H1 (cell line): ENCODE data around the gene PLA2G10.

ENCODE experiments used
- CTCF ChIP-seq, 3 experiments: IDR thresholded peaks; 1 replicate in 2 of 3; 2 replicates in 1 of 3; pipeline versions ENCODE4 v1.5.1 to v1.6.1; 2011; ENCODE audit warnings: low read length in 3 of 3, mild to moderate bottlenecking in 3 of 3, inconsistent platforms in 2 of 3, low read depth in 1 of 3, moderate library complexity in 1 of 3; ENCODE audit not compliant: insufficient read depth in 1 of 3; ENCODE audit errors: control extremely low read depth in 1 of 3
- EZH2 ChIP-seq: fragments of 200-600 bp; sonication (generic); IDR thresholded peaks from 2 replicates; pipeline ENCODE4 v1.7.1; 2012; ENCODE audit warnings: low read depth, mild to moderate bottlenecking, moderate library complexity, low read length, inconsistent platforms; ENCODE audit not compliant: severe bottlenecking
- MAX ChIP-seq: IDR thresholded peaks from 2 replicates; pipeline ENCODE4 v1.6.1; 2012; ENCODE audit warnings: inconsistent platforms
- RNF2 ChIP-seq: fragments of 200-900, 300-1000 bp; sonication (generic); IDR thresholded peaks from 2 replicates; pipeline ENCODE4 v1.7.1; 2016; ENCODE audit warnings: borderline replicate concordance, low read depth, mild to moderate bottlenecking, antibody characterized with exemption, low read length; ENCODE audit not compliant: poor library complexity, severe bottlenecking; ENCODE audit errors: missing control alignments
- SRF ChIP-seq: IDR thresholded peaks from 2 replicates; pipeline ENCODE4 v1.6.1; 2011; ENCODE audit warnings: mild to moderate bottlenecking, low read depth, low read length, moderate library complexity
- SUZ12 ChIP-seq: fragments of 200-600 bp; sonication (generic); IDR thresholded peaks from 2 replicates; pipeline ENCODE4 v1.6.1; 2012; ENCODE audit warnings: mild to moderate bottlenecking, inconsistent platforms, low read length, moderate library complexity, mixed read lengths
- USF2 ChIP-seq: IDR thresholded peaks from 2 replicates; pipeline ENCODE4 v1.6.1; 2011; ENCODE audit warnings: low read length, improper control_type of control experiment

GRCh38 chr16:14632693-14633569 lies 61.2 kb downstream of the PLA2G10 start, which contains the start of gene BFAR:
- peak; percentile 45; the same call in 1 of the 2 replicates for TF ChIP-seq MAX
- no peak for TF ChIP-seq CTCF (IDR thresholded peaks at IDR 0.05; ENCODE audit: control extremely low read depth in 1 of 3, insufficient read depth in 1 of 3, low read depth in 1 of 3, low read length in 3 of 3)
- no peak for TF ChIP-seq RNF2
- TF ChIP-seq USF2 = peak; percentile 49; the same call in 1 of the 2 replicates
- no peak for TF ChIP-seq SRF
- TF ChIP-seq EZH2 = no peak
- TF ChIP-seq SUZ12 = no peak
